ENCODE data around the gene C4B.
"Not testable (repeated sequence)": the region's sequence is repeated elsewhere in the genome, so short reads cannot be mapped to it uniquely, and the experiment has no call there.

C4B gene

DNA sequence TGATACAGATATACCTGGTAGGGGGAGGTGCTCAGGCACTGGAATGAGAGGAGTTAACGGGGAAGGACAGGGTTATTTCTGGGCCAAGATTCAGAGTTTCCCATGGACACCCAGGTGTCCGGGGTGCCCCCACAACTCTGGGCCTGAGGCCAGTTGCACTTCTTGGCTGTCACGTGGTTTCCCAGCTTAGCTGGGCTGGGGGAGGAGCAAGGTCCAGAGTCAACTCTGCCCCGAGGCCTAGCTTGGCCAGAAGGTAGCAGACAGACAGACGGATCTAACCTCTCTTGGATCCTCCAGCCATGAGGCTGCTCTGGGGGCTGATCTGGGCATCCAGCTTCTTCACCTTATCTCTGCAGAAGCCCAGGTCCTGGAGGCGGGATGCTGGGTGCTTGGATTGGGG lies at the start of gene C4B:
Gene C4B, plus strand, starts transcription at position 249 of the 400 bp plus-strand sequence. Its CDS starts 51 bp downstream, at position 300.
- in situ Hi-C loops (cut with MboI; ENCODE audit: low sequenced_read_pairs) = not testable (repeated sequence)

DNA sequence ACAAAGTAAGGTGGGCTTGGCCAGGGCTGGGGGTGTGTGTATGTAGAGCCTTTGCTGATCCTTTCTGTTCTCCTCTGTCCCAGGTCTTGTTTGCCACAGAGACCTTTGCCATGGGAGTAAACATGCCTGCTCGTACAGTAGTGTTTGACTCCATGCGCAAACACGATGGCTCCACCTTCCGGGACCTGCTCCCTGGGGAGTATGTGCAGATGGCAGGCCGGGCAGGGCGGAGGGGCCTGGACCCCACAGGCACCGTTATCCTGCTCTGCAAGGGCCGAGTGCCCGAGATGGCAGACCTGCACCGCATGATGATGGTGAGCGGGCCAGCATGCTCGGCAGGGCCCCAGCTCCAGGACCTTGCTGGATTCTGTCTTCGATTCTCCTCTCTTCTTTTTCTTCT lies 48.9 kb upstream of the C4B start:
- in situ Hi-C loops (cut with MboI; ENCODE audit: low sequenced_read_pairs) = no loop called here

DNA sequence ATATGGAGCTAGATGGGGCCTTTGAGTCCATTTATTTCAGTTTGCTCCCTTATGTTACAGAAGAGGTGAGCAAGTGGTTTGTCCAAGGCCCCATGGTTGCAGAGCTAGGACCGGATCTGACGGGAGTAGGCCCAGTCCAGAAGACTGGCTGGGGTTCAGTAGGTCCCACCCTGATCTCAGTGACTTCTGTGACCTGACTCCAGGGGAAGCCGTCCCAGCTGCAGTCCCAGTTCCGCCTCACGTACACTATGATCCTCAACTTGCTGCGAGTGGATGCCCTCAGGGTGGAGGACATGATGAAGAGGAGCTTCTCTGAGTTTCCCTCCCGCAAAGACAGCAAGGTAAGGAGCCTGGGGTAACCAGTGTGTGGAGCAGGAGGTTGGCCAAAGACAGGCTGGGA lies 48.1 kb upstream of the C4B start:
- in situ Hi-C loops (cut with MboI; ENCODE audit: low sequenced_read_pairs) = no loop called here

DNA sequence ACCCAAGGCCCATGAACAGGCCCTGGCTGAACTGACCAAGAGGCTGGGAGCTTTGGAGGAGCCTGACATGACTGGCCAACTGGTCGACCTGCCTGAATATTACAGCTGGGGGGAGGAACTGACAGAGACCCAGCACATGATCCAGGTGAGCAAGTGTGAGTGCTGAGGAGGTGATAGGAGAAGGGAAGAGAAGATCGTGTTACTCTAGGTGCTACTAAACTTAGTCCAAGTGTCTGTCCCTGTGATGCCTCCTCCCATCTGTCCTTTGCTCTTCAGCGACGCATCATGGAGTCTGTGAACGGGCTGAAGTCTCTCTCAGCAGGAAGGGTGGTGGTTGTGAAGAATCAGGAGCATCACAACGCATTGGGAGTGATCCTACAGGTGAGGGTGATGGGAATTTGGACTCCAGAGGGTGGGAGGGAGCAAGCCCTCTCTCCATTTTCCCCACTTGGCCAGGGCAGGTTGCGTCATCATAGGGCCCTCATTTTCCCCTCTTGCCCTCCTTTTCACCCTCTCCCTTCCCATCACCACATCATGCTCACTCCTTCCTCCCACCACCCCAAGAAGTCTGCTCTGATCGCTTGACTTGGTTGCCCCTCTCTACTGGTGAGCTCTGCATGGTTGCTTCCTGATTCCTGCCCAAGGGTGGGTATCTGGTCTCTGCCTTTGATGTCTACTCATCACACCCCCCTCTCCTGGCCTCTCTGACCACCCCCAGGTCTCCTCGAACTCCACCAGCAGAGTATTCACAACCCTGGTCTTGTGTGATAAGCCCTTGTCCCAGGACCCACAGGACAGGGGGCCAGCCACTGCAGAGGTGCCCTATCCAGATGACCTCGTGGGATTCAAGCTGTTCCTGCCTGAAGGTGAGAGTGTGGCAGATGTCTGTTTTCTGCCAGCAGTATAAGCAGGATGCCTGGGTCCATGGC lies 47.3 kb upstream of the C4B start:
- in situ Hi-C loops (cut with MboI; ENCODE audit: low sequenced_read_pairs) = no loop called here

DNA sequence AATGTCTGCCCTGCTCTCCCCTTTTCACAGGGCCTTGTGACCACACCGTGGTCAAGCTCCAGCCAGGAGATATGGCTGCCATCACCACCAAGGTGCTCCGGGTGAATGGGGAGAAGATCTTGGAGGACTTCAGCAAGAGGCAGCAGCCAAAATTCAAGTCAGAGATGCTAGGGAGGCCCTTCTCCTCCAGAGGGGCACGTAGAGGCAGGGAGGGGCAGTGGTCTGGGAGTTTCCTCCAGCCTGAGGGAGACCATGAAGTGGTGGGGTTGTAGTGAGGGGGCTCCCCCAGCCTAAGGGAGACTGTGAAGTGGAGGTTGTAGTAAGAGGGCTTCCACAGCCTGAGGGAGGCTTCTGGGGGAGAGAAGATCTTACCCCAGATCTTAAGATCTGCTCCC lies 46.7 kb upstream of the C4B start:
- in situ Hi-C loops (cut with MboI; ENCODE audit: low sequenced_read_pairs) = no loop called here

DNA sequence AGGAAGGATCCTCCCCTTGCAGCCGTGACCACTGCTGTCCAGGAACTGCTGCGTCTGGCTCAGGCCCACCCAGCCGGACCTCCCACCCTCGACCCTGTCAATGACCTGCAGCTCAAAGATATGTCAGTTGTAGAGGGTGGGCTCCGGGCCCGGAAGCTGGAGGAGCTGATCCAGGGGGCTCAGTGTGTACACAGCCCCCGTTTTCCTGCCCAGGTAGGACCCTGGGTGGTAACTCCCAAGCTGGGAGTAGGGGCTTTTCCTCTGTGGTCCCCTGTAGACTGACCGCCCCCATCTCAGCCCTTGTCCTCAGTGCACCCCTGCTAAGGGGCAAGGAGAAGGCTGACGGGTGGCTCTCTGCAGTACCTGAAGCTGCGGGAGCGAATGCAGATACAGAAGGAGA lies 46.3 kb upstream of the C4B start:
- in situ Hi-C loops (cut with MboI; ENCODE audit: low sequenced_read_pairs) = no loop called here

DNA sequence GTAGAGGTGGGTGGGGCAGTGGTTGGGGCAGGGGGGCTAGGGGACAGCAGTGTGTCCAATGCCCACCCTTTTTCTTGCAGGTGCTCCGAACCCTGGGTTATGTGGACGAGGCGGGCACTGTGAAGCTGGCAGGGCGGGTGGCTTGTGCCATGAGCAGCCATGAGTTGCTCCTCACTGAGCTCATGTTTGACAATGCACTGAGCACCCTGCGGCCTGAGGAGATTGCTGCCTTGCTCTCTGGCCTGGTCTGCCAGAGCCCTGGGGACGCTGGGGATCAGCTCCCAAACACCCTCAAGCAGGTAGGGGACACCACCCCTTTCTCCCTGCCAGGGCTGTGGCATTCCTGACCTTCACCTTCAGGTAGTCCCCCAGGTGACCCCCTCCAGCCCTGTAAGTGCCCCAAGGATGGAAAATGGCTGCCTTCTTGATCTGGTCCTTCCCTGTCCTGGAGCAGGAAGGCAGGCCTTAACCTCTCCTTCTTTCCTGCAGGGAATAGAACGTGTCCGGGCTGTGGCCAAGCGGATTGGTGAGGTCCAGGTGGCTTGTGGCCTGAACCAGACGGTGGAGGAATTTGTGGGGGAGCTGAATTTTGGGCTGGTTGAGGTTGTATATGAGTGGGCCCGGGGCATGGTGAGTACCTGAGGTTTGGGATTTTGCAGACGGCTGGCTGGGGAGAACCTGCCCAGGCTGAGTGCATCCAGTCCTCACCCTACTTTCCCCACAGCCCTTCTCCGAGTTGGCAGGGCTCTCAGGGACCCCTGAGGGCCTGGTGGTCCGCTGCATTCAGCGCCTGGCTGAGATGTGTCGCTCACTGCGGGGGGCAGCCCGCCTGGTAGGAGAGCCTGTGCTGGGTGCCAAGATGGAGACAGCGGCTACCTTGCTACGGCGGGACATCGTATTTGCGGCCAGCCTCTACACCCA lies 45.5 kb upstream of the C4B start:
- in situ Hi-C loops (cut with MboI; ENCODE audit: low sequenced_read_pairs) = no loop called here

DNA sequence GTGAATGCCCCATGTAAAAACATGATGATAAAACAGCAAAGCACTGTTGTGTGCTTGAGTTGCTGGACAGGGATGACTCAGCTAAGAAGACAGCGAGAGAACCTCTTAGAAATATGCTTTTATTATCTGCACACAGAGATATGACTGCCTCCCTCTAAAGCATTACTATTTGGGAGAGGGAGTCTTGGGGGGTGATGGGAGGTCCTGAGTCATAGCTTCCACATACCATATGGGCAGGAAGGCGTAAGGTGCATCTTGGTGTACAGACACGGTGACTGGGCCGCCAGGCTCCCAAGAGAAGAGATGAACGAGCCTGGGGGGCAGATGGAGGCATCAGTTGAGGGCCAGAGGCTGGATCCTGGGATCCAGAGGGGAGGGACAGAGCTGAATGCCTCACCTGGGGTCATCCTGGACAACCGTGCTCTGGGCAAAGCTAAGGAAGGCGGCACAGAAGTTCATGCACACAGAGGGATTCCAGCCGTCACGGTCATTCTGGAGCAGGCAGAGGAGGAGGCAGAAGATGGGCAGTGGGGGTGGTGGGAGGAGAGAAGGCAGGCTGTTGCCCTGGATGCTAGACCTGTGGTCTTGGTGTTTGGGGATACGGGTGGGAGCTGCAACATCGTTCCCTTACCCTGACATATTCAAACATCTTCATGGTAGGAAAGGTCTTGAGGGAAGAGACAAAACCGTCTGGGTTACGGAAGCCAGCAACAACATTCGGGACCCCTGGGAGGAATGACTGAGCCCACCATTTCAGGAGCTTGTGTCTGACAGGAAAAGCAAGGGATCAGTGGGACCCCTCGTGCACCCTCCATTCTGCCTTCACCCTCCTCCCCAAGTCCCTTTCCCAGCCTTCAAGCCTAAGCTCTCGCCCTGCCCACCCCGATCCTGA lies 44.6 kb upstream of the C4B start:
- in situ Hi-C loops (cut with MboI; ENCODE audit: low sequenced_read_pairs) = no loop called here

DNA sequence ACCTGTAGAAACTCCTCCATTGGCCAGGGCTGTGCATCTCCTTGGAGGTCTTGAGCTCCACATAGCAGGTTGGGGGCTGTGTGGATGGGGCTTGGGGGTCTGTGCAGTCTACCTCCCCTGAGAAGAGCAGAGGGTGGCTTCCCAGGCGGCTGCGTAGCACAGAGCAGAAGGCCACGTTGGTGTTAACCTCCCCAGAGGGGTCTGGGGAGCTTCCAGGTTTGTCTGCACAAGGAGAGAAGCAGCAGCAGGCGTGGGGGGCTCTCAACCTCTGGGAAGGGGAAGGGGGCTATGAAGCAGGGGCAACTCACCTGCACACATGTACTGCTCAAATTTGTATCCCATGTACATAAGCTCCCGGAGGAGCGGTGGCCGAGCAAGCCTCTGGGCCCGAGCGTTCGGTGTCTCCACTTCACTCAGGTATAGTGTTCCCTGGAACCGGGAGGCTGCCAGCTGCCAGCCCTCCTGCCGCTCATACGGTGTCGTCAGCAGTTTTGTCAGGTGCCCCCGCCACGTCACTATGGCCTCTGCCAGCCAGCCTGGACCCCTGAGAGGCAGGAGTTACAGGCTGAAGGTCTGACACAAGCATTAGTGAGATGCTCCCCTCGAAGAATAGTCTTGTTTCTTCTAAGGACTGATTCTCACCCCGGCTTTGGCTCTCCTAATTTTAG lies 43.9 kb upstream of the C4B start:
- in situ Hi-C loops (cut with MboI; ENCODE audit: low sequenced_read_pairs) = no loop called here

DNA sequence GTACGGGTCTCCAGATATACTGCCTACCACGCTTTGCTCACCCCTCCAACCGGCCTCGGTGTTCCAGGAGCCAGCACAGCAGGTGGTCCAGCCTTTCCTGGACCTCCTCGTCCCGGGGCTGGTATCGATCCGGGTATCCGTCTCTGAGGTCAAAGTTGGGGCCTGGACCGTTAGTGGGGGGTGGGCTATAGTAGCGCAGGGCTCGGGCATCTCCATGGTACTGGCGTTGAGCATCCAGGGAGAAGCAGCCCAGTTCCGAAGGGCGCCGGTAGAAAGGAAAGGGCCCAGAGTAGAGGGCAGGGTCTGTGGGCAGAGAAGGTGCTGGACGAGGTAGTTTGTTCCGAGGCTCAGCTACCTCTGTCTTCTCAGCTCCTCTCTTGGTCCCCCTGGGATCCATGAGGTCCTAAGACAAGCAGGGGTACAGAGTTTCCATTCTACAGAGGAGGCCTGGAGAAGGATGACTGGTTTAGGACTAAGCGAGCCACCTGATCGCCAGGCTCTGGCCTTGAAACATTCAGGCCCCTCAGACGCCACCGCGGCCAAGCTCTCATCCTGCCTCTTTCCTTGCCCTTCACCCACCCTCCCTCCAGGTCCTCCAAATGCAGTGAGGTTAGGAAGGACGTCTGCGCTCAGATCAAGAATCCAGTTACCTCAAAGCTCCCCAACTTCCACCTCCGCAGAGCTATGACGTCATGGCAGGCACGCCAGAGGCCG lies 43.2 kb upstream of the C4B start:
- in situ Hi-C loops (cut with MboI; ENCODE audit: low sequenced_read_pairs) = no loop called here

DNA sequence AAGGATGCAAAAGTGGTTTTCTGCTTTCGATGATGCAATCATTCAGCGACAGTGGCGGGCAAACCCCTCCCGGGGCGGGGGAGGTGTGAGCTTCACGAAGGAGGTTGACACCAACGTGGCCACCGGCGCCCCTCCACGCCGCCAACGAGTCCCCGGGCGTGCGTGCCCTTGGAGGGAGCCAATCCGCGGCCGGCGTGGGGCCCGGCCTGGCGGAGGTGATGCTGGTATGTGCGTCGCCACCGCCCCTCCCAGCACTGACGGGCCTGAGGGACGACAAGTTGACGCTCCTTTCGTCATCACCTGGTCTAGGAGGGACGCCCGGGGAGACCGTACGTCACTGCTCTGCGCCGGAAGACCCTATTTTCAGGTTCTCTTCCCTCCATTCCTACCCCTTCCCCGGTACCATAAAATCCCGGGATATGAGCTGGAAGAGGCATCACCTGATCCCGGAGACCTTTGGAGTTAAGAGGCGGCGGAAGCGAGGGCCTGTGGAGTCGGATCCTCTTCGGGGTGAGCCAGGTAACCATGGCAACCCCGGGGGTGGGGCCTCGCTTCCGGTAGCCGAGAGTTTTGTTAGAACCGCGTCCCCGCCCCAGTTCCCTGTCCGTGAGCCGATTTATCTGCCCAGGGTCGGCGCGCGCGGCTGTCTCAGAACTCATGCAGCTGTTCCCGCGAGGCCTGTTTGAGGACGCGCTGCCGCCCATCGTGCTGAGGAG lies 42.4 kb upstream of the C4B start, which contains the start of gene DXO:
Gene DXO, minus strand, starts transcription at position 146 of the 716 bp plus-strand sequence. CDS start 463 bp downstream, outside the sequence.
- in situ Hi-C loops (cut with MboI; ENCODE audit: low sequenced_read_pairs) = no loop called here

DNA sequence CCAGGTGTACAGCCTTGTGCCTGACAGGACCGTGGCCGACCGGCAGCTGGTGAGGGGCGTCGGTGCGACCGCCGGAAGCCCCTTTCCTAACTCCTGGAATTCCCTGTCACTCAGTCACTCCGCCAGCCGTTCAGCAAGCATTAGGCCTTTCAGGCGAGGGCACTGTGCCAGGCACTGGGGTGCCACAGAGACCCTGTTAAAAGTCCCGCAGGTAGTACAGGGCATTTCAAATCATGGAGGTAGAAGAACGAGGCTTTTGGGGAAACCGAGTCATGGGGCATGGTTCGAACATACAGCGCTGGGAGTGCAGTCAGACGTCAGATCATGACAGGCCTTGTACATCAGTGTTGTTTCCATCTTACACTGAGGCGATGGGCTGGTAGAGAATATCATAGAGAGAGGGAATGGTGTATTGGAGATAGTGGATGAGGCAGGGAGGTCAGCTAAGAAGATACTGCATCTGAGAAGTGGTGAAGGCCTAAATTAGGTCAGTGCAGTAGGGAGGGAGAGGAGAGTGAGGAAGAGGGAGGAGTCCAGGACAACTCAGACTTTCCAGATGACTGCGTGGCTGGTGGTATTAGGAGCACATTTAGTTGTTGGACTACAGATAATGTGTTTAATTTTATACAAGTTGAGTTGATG lies 41.8 kb upstream of the C4B start:
- in situ Hi-C loops (cut with MboI; ENCODE audit: low sequenced_read_pairs) = no loop called here

DNA sequence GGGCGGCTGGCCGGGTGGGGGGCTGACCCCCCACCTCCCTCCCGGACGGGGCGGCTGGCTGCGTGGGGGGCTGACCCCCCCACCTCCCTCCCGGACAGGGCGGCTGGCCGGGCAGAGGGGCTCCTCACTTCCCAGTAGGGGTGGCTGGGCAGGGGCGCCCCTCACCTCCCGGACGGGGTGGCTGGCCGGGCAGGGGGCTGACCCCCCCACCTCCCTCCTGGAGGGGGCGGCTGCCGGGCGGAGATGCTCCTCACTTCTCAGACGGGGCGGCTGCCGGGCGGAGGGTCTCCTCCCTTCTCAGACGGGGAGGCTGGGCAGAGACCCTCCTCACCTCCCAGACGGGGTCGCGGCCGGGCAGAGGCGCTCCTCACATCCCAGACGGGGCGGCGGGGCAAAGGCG lies 38.5 kb upstream of the C4B start:
- in situ Hi-C loops (cut with MboI; ENCODE audit: low sequenced_read_pairs) = not testable (repeated sequence)

DNA sequence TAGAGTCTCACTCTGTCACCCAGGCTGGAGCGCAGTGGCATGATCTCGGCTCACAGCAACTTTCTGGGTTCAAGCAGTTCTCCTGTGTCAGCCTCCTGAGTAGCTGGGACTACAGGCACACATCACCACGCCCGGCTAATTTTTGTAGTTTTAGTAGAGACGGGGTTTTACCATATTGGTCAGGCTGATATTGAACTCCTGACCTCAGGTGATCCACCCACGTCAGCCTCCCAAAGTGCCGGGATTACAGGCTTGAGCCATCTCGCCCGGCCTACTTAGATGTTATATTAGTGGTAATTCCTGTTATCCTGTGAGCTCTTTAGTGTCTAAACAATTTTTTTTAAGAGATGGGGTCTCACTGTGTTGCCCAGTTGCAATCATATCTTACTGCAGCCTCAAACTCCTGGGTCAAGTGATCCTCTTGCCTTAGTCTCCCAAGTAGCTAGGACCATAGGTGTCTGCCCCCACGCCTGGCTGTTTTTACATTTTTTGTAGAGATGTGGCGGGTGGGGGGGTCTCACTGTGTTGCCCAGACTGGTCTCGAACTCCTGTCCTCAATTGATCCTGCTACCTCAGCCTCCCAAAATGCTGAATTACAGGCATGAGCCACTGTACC lies 36.7 kb upstream of the C4B start:
- in situ Hi-C loops (cut with MboI; ENCODE audit: low sequenced_read_pairs) = no loop called here

DNA sequence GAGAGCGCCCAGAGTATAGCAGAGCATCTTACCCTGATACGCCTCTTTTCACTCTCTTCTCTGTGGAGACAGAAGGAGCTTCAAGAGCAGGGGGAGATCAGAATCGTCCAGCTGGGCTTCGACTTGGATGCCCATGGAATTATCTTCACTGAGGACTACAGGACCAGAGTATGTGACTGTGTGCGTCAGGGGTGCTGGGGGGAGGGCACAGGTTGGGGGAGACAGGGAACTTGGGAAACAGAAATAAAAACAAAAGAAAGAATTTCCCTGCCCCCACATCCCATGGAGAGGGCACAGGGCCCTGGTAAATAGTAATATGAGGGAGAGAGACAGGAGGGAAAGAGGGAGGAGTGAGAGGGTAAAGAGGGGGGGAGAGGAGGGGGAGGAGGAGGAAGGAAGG lies 35.8 kb upstream of the C4B start:
- in situ Hi-C loops (cut with MboI; ENCODE audit: low sequenced_read_pairs) = no loop called here

DNA sequence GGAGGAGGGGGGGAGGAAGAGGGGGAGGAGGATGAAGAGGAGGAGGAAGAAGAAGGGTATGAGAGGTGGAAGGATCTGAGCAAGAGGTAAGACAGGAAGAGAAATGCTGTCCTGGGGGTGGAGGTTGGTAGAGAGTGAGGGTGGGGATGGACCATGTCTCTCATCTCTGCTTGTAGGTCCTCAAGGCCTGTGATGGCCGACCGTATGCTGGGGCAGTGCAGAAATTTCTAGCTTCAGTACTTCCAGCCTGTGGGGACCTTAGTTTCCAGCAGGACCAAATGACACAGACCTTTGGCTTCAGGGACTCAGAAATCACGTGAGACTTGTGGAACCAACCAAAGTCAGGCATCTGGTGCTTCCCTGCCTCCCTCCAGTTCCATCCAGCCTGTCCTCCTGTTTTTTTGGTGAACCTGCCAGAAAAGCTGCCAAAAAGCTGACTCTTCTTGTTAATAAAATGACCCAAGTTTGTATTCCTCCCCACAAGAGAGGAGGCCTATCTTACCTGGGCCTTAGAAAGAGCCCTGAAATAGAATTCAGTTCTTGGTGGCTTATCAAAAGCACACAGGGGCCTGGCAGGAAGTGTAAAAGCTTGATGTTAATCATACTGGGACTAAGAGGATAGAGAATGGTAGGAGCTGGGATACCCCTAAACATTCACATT lies 35.2 kb upstream of the C4B start:
- in situ Hi-C loops (cut with MboI; ENCODE audit: low sequenced_read_pairs) = no loop called here

DNA sequence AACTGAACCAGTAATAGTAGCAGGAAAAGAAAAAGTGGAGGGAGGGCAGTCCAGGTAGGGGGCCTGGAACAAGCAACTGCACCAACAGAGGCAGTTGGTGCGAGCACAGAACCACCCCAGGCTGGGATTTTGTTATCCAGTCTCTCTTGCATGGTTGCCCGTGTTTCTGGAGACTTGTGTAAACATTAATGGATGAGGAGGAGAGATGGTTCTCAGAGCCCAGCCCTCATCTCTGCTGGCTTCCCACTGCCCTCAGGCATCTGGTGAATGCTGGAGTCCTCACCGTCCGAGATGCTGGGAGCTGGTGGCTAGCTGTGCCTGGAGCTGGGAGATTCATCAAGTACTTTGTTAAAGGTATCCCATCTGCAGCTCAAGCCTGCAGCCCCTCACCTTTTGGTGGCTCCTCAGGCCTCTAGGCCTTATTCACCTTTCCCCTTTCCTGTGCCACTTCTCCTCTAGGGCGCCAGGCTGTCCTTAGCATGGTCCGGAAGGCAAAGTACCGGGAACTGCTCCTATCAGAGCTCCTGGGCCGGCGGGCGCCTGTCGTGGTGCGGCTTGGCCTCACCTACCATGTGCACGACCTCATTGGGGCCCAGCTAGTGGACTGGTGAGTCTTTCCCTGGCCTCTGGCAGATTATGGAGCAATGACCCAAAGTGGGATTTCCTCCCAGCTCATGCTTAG lies 34.3 kb upstream of the C4B start:
- in situ Hi-C loops (cut with MboI; ENCODE audit: low sequenced_read_pairs) = not testable (repeated sequence)
